ENCODE results near the gene SNRPB. TPM values are rescaled to one million over a fixed set of nuclear protein-coding genes. Genes with fewer than 3 reads are reported as not detected.
"Not testable (repeated sequence)": the region's sequence is repeated elsewhere in the genome, so short reads cannot be mapped to it uniquely, and the experiment has no call there.

The SNRPB gene
- total RNA-seq, 1 experiment from 2014 or later = 349 TPM

GRCh38 chr20:2507875-2508630, 37.5 kb upstream of the SNRPB start:
- Histone ChIP-seq H3K36me3 (ENCODE audit: low read depth) (no peaks in the 10 kb centered on the region), H3F3A (ENCODE audit: insufficient read depth, low read depth) (no peaks in the 10 kb centered on the region), H3K4me1 (replicated peaks; ENCODE audit: insufficient read depth) (peaks cover 10% of the 10 kb centered on the region; the same call in 1 of the 2 replicates), H2AFZ (peak overlapping the region; percentile 98), H3K9me3 (ENCODE audit: insufficient read depth, low read depth) (no peaks in the 10 kb centered on the region), H3K27ac (no peak overlapping the region), H3K9me2 (ENCODE audit: insufficient read depth) (no peaks in the 10 kb centered on the region), H3K27me3 (ENCODE audit: insufficient read depth, low read depth) (no peaks in the 10 kb centered on the region), H3K4me2 (peak overlapping the region; percentile 88), H4K20me1 (ENCODE audit: insufficient read depth) (no peaks in the 10 kb centered on the region), H3K4me3 (peak overlapping the region; percentile 65), H3K79me2 (ENCODE audit: low read depth) (peaks cover 22% of the 10 kb centered on the region)
- DNase-seq = peak in 1 of 2 experiments; percentile 7
- POLR2A ChIA-PET (ENCODE audit: unreplicated experiment) = interaction anchor here (0.6 to 0.7 kb wide), 3 partner anchors 37 to 744 kb away, joined by 4 to 6 read pairs (median 4); no protein-coding TSS in a partner anchor
- no TSS peak for BruUV-seq (replicated peaks)
- intact Hi-C loops (cut with micrococcal nuclease; ENCODE audit: unreplicated experiment) = no loop called here
- CTCF ChIA-PET = interaction anchor here (1.1 kb wide), 1 partner anchor 14 kb away, joined by 4 read pairs; no protein-coding TSS in a partner anchor
- TF ChIP-seq CTCF (conservative IDR thresholded peaks at IDR 0.05) (no peak), EZH2 (IDR thresholded peaks at IDR 0.05; ENCODE audit: low read depth) (no peak)

- no peaks in the 10 kb centered on the region for H4K20me1 ChIP-seq (ENCODE audit: insufficient read depth)
- H3K79me2 ChIP-seq (ENCODE audit: low read depth) = peaks cover 22% of the 10 kb centered on the region
- DNase-seq = no peak
- H3K4me1 ChIP-seq (replicated peaks; ENCODE audit: insufficient read depth) = peaks cover 10% of the 10 kb centered on the region; the same call in 1 of the 2 replicates
- no peaks in the 10 kb centered on the region for H3K36me3 ChIP-seq (ENCODE audit: low read depth)
- ChIA-PET CTCF (interaction anchor here (0.6 to 1.1 kb wide), 3 partner anchors 15 to 166 kb away, joined by 3 to 4 read pairs (median 3); no protein-coding TSS in a partner anchor), POLR2A (ENCODE audit: unreplicated experiment) (interaction anchor here (0.6 kb wide), 1 partner anchor 36 kb away, joined by 6 read pairs; no protein-coding TSS in a partner anchor)
- BruUV-seq (replicated peaks) = no TSS peak
- no peak for TF ChIP-seq EZH2 (IDR thresholded peaks at IDR 0.05; ENCODE audit: low read depth)
- no peak for TF ChIP-seq CTCF (conservative IDR thresholded peaks at IDR 0.05)
- intact Hi-C loops (cut with micrococcal nuclease; ENCODE audit: unreplicated experiment) = no loop called here
- peak overlapping the region; percentile 65; the same call in 1 of the 2 replicates for H3K4me3 ChIP-seq
- H3K4me2 ChIP-seq = peak overlapping the region; percentile 88
- no peaks in the 10 kb centered on the region for H3F3A ChIP-seq (ENCODE audit: insufficient read depth, low read depth)
- no peaks in the 10 kb centered on the region for H3K27me3 ChIP-seq (ENCODE audit: insufficient read depth, low read depth)
- H3K27ac ChIP-seq = no peak overlapping the region
- peak overlapping the region; percentile 98; the same call in 1 of the 2 replicates for H2AFZ ChIP-seq
- no peaks in the 10 kb centered on the region for H3K9me3 ChIP-seq (ENCODE audit: insufficient read depth, low read depth)
- no peaks in the 10 kb centered on the region for H3K9me2 ChIP-seq (ENCODE audit: insufficient read depth)
Observed at GRCh38 chr20:2507464-2507863, 36.9 kb upstream of the SNRPB start.

- H3K4me3 ChIP-seq; H3K9me2 ChIP-seq (ENCODE audit: insufficient read depth); H4K20me1 ChIP-seq (ENCODE audit: insufficient read depth); CTCF ChIA-PET; H3K9me3 ChIP-seq (ENCODE audit: insufficient read depth, low read depth); H3K27me3 ChIP-seq (ENCODE audit: insufficient read depth, low read depth); H3K36me3 ChIP-seq (ENCODE audit: low read depth); H3K4me1 ChIP-seq (replicated peaks; ENCODE audit: insufficient read depth); BruUV-seq (replicated peaks); H3F3A ChIP-seq (ENCODE audit: insufficient read depth, low read depth); H3K27ac ChIP-seq; H2AFZ ChIP-seq; POLR2A ChIA-PET (ENCODE audit: unreplicated experiment); DNase-seq; intact Hi-C loops (cut with micrococcal nuclease; ENCODE audit: unreplicated experiment); H3K4me2 ChIP-seq: not testable (repeated sequence)
- peaks cover 22% of the 10 kb centered on the region for H3K79me2 ChIP-seq (ENCODE audit: low read depth)
Observed at GRCh38 chr20:2506426-2506825, 35.8 kb upstream of the SNRPB start.

- H4K20me1 ChIP-seq (ENCODE audit: insufficient read depth); intact Hi-C loops (cut with micrococcal nuclease; ENCODE audit: unreplicated experiment); H3K27ac ChIP-seq; H3K27me3 ChIP-seq (ENCODE audit: insufficient read depth, low read depth); H3F3A ChIP-seq (ENCODE audit: insufficient read depth, low read depth); H3K9me2 ChIP-seq (ENCODE audit: insufficient read depth); BruUV-seq (replicated peaks); H2AFZ ChIP-seq; DNase-seq; CTCF ChIA-PET; H3K4me3 ChIP-seq; POLR2A ChIA-PET (ENCODE audit: unreplicated experiment); H3K4me2 ChIP-seq; H3K9me3 ChIP-seq (ENCODE audit: insufficient read depth, low read depth); H3K36me3 ChIP-seq (ENCODE audit: low read depth); H3K4me1 ChIP-seq (replicated peaks; ENCODE audit: insufficient read depth): not testable (repeated sequence)
- H3K79me2 ChIP-seq (ENCODE audit: low read depth) = peaks cover 22% of the 10 kb centered on the region
Observed at GRCh38 chr20:2504803-2505202, 34.2 kb upstream of the SNRPB start.

- H3K9me3 ChIP-seq (ENCODE audit: insufficient read depth, low read depth); H3K9me2 ChIP-seq (ENCODE audit: insufficient read depth); intact Hi-C loops (cut with micrococcal nuclease; ENCODE audit: unreplicated experiment); H3K4me3 ChIP-seq; H3K36me3 ChIP-seq (ENCODE audit: low read depth); H4K20me1 ChIP-seq (ENCODE audit: insufficient read depth); H3K27ac ChIP-seq; H2AFZ ChIP-seq; CTCF ChIA-PET; POLR2A ChIA-PET (ENCODE audit: unreplicated experiment); H3F3A ChIP-seq (ENCODE audit: insufficient read depth, low read depth); H3K4me2 ChIP-seq; BruUV-seq (replicated peaks); H3K27me3 ChIP-seq (ENCODE audit: insufficient read depth, low read depth); H3K4me1 ChIP-seq (replicated peaks; ENCODE audit: insufficient read depth); DNase-seq: not testable (repeated sequence)
- H3K79me2 ChIP-seq (ENCODE audit: low read depth) = peaks cover 15% of the 10 kb centered on the region
Observed at GRCh38 chr20:2502808-2503384, 32.3 kb upstream of the SNRPB start.
